HG02884 (cell line): ENCODE results near the gene LTBR.

Experiments used
- ATAC-seq: cut with Tn5 transposase; IDR thresholded peaks from one replicate; pipeline ENCODE4 v1.9.1; 2021; ENCODE audit warnings: mild to moderate bottlenecking, moderate library complexity; ENCODE audit not compliant: unreplicated experiment

LTBR gene

DNA sequence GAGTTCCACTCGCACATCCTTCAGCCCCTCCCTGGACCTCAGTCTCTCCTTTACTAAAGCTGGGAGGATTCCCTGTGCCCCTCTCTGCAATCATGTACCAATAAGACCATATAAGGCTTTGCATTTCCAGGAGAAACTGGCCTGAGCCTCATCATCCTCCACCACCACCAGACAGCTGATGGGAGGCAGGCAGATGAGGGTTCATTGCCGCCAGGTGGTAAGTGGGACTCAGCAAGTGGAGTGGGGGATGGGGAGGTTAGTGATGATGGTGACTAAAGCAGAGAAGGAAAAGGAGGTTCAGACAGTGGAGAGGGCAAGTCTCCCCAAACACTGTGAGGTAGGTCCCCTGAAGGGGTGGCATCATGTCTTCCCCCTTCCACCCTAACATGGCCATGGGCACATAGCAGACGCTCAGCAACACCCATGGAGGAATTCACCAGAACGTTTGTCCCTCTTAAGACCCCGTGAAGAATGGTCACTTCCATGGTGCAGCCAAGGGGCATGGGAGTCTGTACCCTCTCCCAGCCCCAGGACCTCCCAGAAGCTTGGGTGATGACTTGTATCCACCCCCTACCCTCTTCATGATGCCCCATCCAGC is 37.6 kb upstream of the LTBR start:
- no peak for ATAC-seq

DNA sequence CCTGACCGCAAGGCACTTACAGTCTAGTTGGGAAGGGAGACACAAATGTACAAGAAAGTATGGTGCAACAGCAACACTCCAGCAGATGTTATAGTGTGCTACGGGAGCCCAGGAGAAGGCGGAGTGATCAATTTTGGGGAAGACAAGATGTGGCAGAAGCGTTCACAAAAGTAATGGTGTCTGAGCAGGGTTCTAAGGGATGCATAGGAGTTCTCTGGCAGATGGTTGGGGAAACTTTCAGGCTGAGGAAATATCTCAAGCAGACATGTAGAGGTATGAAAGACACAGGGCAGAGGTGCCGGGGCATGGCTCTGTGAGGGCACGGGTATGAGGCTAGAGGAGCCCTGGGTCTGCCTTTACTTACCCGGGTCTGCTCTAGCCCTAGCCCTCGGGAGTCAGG is 37.0 kb upstream of the LTBR start:
- no peak for ATAC-seq

DNA sequence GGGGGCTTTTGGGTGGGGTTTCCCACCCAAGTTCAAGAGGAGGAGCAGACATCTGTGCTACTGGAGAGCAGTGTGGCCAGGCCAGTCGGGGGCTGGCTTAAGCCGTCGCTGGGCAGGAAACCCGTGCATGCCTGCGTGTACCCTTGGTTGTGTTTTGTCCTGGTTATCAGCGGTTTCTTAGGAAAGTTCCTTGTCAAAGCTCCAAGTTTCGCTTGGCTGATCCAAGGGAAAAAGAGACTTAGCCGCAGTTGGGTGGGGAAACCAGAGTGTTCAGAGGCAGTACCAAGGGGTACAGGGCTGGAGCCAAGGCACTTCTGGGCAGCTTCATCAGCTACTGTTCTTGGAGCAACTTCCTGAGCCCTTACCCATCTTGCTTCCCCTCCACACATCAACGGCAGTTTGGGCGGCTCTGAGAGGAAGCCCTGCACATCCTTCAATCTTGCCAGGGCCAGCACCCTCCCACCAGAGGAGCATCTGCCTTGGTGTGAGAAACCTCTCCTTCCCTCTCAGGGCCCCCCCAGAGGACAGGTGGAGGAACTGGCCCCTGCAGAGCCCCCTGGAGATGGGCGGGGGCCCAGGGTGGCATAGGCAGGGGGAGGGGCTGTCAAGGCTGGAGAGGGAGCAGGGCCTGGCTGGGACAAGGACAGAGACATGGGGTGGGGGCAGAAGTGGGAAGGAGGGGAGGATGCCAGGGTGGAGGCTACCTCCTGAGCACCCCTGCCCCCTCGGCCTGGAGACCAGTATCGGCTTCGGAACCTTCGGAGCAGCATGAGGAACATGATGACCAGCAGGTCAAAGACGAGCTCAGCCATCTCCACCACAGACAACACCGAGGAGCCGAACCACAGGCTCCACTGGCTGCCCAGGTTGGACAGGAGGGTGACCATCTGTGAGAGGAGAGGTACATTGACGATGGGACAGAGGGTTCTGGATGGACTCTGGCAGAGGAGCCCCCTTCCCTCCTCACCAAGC is 36.3 kb upstream of the LTBR start:
- no peak for ATAC-seq

DNA sequence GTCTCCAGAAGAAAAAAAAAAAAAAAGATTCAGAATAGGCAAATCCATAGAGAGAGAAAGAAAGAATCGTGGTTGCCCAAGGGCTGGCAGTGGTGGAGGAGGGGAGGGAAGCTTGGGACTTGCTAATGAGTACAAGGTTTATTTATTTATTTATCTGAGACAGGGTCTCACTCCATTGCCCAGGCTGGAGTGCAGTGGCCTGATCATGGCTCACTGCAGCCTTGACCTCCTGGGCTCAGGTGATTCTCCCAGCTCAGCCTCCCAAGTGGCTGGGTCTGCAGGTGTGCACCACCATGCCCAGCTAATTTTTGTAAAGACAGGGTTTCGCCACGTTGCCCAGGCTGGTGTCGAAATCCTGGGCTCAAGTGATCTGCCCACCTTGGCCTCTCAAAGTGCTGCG is 32.3 kb upstream of the LTBR start:
- ATAC-seq: no peak

DNA sequence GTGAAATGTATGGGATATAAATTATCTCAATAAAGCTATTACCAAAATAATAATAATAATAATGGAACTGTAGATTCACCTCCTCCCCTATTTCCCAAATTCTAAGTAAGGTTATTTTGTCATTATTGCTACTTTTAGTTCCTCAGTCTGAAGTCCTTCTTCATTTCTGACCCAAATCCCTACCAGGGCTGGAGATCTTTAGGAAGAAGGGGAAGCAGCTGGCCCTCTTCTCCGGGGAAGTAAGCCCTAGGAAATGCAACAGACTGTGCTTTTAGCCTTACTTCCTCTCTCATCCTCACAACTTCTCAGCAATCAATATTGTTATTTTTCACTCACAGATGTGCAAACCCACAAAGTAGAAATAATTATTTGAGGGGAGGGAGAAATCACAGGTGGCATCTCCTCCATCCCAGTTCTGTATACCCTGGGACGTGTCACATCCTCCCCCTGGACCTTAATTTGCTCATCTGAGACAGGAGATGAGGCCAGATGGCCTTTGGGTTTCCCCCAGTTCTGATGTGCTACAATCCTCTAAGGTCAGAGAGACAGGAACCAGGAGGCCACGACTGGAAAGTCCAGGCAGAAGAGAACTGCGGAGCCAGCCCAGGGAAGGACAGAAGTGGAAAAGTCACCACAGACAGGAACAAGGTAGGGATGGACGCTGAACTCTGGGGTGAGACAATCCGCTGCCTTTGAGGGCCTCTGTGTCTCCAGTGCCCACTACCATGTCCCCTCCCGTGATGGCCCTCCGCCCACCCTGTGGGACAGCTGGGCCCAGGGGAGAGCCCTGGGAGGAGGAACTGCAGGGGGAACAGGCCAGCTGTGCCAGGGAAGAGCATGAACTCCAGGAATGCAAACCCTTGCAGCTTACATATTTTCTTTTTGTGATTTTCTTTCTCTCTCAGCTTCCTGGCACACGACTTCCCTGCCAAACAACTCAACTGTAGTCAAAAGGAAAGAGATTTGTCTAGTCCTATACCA is 31.5 kb upstream of the LTBR start:
- no peak for ATAC-seq

DNA sequence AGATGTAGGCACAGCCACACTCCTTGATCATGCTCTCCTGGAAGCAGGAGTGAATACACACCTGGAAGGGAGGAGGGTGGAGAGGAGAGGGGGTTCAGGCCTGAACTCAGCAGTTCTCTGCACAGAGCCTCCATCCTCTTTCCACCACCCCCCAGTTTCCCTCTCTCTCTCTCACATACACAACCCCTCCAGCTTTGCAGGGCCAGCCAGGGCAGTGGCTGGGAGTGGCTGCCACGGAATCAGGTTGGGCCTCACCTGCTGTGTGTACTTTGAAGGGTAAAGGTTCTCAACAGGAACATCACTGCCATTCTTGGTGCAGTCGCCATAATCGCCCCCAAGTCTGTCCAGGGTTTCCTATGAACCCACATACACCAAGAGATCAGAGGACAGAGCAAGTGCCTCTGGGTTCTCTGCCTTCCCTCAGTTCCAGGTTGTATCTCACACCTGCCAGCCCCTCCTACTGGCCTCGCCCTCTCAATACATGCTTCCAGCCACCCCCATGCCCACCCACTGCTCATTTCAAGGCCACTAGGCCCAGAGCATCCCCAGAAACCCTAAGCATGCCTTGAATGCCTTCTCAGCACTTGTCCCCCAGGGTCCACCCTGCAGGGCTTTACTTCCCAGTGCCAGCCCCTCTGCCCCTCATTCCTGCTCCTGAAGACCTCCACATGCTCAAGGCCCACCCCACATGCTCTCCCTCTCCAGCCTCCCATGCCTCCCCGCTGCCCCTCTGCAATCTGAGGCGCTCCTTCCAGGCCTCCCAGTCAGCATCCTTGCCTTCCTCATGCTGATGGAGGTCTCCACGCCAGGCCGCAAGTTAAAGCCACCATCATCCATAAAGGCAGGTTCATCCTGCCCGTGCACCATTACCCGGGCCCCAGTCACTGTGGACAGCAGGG is 29.2 kb upstream of the LTBR start:
- no peak for ATAC-seq

DNA sequence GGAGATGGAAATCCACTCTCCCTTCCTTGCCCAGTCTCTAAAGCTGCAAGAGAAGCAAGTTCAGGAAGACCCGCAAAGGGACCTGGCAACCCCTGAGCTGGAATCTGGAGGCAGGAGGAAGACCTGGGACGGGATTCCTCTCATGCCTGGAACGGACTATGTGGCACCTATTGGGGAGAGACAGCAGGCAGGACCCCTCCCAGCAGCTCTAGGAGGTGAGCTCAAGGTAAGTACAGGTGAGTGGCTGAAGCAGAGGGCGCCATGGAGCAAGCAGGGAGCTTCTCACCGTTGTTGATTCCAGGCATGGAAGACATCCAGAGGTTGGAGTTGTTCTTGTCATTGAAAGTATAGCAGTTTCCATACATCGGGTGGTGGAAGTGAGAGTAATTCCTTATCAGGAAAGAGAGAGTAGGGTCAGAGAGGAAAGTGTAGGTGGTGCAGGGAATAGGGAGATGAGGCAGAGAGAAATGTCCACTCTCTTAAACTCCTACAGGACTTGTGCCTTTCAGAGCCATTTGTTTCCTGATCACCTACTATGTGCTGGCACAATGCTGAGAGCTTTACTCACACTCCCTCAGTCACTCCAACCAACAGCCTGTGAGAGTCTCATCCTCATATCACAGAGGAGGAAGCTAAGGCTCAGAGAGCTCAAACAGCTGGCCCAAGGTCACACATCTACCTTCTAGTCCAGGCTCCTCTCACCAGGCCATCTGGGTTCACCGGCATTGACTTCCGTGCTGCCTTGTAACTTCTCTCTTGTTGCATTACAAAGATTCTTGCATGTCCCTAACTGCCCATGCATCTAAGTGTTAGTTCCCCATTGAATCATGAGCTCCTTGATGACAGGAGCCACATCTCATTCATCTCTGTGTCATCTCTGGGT is 28.2 kb upstream of the LTBR start:
- ATAC-seq: no peak

DNA sequence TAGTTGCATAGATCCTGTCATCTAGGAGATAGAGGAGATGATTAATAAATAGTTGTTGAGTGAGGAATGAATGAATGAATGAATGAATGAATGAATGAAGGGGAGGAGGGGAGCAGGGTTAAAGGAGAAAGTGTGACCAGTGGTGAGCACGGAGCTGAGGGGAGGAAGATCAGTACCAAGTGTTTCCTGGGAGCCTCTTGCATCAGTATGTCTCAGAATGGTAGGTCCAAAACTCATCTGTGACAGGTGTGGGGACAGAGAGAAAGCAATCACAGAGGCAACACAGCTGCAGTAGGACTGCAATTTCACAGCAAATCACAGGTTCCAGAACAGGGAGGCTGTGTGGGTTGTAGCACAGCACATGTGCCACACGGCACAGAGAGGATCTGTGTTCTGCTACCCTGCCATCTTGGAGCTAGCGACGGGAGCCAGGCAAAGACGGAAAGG is 27.6 kb upstream of the LTBR start:
- no peak for ATAC-seq

DNA sequence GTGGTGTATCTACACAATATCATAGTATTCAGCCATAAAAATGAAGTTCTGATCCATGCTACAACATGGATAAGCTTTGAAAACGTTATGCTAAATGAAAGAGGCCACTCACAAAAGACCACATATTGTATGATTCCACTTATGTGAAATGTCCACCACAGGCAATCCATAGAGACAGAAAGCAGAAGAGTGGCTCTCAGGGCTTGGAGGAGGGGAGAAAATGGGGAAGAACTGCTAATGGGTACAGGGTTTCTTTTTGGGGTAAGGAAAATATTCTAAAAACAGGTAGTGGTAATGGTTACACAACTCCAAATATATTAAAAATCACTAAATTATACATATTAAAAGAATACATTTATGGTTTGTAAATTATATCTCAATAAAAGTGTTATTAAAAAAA is 25.1 kb upstream of the LTBR start:
- no peak for ATAC-seq

DNA sequence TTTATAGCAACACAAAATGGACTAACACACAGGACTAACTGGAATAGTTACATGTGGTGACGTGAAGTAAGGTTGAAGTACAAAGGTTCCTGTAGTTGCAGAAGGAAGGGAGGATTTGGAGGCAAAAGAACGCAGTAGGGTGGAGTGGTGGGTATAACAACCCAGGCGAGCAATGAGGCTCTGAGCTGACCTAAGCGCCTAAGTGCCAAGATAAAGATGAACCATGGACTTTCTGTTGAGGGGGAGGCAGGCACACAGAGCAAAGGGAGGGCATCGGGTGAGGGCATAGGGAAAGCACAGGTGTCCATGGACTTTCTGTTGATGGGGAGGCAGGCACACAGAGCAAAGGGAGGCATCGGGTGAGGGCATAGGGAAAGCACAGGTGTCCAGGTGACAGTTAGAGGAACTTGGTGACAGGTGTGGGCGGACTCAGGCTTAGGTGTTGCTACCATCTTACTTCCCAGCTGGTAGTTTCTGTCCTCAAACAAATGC is 23.8 kb upstream of the LTBR start:
- no peak for ATAC-seq

DNA sequence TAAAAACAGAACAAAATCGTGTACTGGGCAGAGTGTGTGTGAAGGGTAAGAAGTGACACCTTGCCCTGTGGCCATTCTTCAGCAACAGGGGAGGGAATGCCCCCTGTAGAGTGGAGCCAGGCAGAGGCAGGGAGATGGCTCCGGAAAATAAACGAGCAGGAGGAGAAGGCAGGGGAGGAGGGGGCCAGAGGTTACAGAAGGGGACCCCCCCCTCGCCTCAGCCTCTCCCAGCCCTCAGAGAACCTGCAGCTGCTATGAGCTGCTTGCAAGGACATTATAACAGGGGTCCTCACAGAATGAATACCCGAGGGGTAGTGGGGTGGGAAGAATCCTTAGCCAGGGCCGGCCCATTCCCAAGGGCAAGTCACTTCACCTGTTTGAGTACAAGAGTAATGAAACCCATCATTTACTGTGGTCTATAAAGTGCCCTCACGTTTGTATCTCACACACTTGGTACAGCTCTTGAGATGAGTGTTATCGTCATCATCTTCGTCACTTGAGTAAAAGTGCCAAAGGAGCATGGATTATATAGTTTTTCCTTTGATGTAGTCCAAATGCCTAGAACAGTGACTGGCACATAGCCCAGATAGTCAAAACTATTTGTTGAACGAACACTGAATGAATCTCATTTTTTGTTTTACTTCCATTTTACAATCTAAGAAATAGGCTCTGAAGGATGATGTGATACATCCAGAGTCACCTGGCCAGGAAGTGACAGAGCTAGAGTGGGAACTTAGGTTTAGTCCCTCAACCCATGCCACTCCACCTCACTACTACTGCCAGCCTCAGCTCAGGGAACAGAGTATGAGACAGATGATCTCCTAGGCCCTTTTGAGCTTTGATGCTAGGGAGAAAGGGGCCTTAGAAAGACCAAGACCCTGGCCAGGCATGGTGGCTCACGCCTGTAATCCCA is 23.1 kb upstream of the LTBR start:
- ATAC-seq: no peak

DNA sequence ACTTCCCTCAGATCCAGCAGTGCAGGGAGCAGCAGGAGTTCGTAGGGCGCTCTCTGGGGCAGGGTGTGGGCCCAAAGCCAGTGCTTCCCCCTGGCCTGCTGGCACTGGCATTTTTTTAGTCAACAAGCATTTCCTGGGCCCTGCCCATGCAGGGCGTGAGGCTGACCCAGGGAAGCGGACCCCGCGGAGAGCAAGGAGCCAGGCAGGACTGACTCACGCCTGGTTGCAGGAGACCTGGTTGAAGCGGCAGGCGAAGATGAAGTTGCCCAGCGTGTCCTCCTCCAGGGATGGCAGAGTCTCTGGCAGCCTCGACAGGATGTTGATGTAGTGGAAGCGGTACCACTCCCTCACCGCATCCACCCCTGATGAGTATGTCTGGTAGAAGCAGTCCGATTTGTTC is 22.1 kb upstream of the LTBR start:
- no peak for ATAC-seq

DNA sequence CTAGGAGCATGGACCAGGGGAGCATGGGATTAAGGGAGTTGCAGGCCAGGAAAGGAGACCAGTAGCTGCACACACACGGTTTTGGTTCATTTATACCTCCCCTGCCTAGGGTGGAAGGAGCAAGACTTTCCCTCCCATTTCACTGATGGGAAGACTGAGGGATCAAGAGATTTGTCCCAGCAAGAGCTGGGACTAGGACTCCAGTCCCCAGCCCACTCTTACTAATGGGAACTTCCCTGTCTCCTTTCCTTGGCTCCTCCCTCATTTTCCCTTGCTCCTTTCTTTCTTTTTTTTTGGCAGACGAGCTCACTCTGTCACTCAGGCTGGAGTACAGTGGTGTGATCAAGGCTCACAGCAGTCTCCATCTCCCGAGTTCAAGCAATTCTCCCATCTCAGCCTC is 21.6 kb upstream of the LTBR start:
- no peak for ATAC-seq

DNA sequence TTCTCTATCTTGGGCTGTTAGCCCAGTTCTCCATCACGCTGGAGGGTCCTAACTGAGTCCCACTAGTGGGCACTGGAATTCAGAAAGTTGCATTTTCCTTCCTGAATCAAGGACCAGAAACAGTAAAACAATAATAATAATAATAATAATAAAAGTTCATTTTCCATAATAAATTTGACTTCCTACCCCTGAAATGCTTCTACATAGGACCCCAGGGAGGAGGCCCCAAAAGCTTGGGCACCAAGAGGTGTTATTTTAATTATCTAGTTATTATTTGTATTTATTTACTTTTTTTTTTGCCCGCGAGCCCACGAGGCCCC is 21.0 kb upstream of the LTBR start:
- no peak for ATAC-seq

DNA sequence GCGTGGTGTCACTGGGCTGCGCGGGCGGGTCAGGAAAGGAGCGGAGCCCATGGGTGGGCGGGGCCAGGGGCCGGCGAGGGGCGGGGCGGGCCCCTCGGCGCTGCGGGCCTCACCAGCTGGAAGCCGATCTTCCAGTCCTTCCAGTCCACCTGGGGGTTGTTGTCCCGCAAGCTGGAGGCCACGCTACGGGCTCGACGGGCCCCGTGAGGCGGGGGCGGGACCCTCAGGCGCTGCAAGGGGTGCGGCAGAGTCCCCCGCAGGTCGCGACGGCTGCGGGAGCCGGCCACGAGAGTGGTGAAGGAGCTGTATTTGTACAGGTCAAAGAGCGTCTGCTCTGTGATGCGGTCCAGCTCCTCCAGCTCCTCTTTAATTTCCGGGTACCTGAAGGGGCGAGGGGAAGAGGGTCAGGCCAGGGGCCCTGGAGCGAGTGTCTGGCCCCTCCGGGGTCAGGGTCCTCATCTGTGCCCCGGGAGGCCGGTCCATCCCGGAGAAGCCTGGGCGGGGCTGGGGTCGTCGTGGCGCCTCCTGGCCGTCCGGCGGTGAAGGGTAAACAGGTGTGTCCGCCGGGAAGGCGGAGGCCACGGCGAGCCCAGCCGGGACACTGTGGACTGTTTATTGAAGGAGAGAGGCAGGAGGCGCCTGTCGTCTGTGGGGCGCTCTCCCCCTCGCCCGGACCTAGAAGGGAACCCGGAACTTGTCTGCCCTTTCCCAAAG is 20.5 kb upstream of the LTBR start:
- no peak for ATAC-seq

DNA sequence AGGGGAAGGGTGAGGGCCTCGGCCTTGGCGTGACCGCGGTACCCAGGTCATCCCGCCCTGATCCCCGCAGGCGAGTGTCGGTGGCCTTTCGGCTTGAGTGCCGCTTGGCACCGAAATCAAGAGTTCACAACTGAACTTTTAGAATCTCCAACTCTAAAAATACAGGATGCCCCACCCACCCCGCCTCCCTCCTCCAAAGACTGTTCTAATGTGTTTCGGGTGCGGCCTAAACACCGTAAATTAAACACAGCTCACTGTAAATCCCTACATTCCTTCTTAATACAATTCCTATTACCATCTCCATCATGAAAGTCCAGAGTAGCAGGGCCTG is 20.0 kb upstream of the LTBR start:
- no peak for ATAC-seq

DNA sequence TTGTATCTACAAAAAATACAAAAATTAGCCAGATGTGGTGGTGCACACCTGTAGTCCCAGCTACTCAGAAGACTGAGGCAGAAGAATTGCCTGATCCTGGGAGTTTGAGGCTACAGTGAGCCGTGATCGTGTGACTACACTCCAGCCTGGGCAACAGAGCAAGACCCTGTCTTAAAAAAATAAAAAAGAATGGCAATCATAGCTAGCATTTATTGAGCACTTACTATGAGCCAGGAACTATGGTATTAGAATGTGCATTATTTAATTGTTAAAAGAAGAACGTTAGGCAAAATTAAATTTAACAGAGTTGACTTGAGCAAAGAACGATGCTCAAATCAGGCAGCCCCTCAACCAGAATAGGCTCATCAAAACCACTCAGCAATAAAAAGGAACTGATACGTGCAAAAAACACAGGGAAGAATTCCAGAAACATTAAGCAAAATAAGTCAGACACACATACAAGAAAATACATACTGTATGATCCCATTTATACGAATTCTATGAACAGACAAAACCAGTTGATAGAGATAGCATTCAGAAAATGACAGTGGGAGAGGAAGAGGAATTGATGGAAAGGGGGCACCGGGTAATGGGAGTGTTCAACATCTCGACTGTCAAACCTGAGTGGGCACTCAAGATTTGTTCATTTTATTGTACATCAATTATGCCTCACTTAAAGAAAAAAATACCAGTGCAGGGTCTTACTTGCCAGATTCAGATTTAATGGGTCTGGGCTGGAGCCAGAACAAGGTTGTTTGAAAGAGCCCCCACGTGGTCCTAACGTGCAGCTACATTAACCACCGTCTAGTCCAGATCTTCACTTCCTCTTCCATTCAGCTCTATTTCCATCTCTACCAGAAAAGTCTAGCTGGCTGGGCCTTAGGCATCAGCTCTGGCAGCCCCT is 16.6 kb upstream of the LTBR start:
- peak; percentile 63 for ATAC-seq
